GM19438 (cell line): Measurements from ENCODE around the gene TMC8.
"Not testable (repeated sequence)": the region's sequence is repeated elsewhere in the genome, so short reads cannot be mapped to it uniquely, and the experiment has no call there.

Experiments
- ATAC-seq: cut with Tn5 transposase; IDR thresholded peaks from one replicate; pipeline ENCODE4 v1.9.1; 2021; ENCODE audit warnings: low read depth; ENCODE audit not compliant: unreplicated experiment

Gene TMC8

GRCh38 chr17:78147315-78147998 lies 16.9 kb downstream of the TMC8 start:
- no peak for ATAC-seq

- ATAC-seq: no peak
These were observed 17.9 kb downstream of the TMC8 start for GRCh38 chr17:78148286-78149016.

GRCh38 chr17:78151514-78152008 lies 21.0 kb downstream of the TMC8 start:
- no peak for ATAC-seq

GRCh38 chr17:78154903-78155811 lies 24.6 kb downstream of the TMC8 start:
- ATAC-seq: peak; percentile 45

- ATAC-seq: peak; percentile 25
These were observed 29.1 kb downstream of the TMC8 start for GRCh38 chr17:78159575-78160158.

GRCh38 chr17:78163881-78164747 lies 33.5 kb downstream of the TMC8 start:
- ATAC-seq: no peak

- no peak for ATAC-seq
These were observed 34.4 kb downstream of the TMC8 start for GRCh38 chr17:78164748-78165607.

- ATAC-seq: no peak
These were observed 35.8 kb downstream of the TMC8 start for GRCh38 chr17:78166416-78166815.

- ATAC-seq: peak; percentile 50
These were observed 37.8 kb downstream of the TMC8 start, which contains the start of gene SYNGR2 for GRCh38 chr17:78168242-78168902. TSS of gene SYNGR2 (plus strand) at chr17:78168581. CDS start at chr17:78168617, 36 bp downstream.

- no peak for ATAC-seq
These were observed 38.6 kb downstream of the TMC8 start for GRCh38 chr17:78168903-78169793.

GRCh38 chr17:78170692-78171590 lies 40.4 kb downstream of the TMC8 start:
- no peak for ATAC-seq

- not testable (repeated sequence) for ATAC-seq
These were observed 41.1 kb downstream of the TMC8 start for GRCh38 chr17:78171591-78172248.

- no peak for ATAC-seq
These were observed 41.9 kb downstream of the TMC8 start for GRCh38 chr17:78172249-78173051.

- ATAC-seq: peak; percentile 37
These were observed 42.6 kb downstream of the TMC8 start for GRCh38 chr17:78173097-78173715.
